ENCODE results near the gene PPFIA3.

DNA sequence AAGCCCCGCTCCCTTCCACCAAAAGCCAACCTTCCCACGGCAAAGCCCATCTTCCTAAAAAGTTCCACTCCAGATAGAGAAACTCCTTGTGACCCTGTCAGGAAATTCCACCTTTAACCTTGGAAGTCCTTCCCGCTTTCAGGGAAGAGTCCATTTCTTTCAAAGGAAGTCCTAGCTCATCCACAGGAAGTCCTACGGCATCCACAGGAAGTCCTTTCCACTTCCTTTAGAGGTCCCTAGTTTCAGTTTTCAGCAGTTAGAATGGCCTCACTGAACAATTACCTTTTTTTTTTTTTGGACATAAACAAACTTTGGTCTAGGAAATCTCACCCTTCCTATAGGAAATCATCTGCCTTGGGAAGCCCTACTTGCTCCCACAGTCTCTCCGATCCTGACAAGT is 69.9 kb downstream of the PPFIA3 start:
- TF ChIP-seq, protein P1, sequence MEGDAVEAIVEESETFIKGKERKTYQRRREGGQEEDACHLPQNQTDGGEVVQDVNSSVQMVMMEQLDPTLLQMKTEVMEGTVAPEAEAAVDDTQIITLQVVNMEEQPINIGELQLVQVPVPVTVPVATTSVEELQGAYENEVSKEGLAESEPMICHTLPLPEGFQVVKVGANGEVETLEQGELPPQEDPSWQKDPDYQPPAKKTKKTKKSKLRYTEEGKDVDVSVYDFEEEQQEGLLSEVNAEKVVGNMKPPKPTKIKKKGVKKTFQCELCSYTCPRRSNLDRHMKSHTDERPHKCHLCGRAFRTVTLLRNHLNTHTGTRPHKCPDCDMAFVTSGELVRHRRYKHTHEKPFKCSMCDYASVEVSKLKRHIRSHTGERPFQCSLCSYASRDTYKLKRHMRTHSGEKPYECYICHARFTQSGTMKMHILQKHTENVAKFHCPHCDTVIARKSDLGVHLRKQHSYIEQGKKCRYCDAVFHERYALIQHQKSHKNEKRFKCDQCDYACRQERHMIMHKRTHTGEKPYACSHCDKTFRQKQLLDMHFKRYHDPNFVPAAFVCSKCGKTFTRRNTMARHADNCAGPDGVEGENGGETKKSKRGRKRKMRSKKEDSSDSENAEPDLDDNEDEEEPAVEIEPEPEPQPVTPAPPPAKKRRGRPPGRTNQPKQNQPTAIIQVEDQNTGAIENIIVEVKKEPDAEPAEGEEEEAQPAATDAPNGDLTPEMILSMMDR (conservative IDR thresholded peaks at IDR 0.05; ENCODE audit: low read depth in 2 of 2): no peak
- TF ChIP-seq EZH2 (IDR thresholded peaks at IDR 0.05; ENCODE audit: low read depth, unreplicated experiment): no peak
- TF ChIP-seq POLR2AphosphoS5 (IDR thresholded peaks at IDR 0.05; ENCODE audit: low read depth): no peak
- TF ChIP-seq STAT1 (IDR thresholded peaks at IDR 0.05; ENCODE audit: unreplicated experiment): no peak
- no peak for TF ChIP-seq EZH2phosphoT487 (IDR thresholded peaks at IDR 0.05; ENCODE audit: unreplicated experiment)
- TF ChIP-seq, protein P2, sequence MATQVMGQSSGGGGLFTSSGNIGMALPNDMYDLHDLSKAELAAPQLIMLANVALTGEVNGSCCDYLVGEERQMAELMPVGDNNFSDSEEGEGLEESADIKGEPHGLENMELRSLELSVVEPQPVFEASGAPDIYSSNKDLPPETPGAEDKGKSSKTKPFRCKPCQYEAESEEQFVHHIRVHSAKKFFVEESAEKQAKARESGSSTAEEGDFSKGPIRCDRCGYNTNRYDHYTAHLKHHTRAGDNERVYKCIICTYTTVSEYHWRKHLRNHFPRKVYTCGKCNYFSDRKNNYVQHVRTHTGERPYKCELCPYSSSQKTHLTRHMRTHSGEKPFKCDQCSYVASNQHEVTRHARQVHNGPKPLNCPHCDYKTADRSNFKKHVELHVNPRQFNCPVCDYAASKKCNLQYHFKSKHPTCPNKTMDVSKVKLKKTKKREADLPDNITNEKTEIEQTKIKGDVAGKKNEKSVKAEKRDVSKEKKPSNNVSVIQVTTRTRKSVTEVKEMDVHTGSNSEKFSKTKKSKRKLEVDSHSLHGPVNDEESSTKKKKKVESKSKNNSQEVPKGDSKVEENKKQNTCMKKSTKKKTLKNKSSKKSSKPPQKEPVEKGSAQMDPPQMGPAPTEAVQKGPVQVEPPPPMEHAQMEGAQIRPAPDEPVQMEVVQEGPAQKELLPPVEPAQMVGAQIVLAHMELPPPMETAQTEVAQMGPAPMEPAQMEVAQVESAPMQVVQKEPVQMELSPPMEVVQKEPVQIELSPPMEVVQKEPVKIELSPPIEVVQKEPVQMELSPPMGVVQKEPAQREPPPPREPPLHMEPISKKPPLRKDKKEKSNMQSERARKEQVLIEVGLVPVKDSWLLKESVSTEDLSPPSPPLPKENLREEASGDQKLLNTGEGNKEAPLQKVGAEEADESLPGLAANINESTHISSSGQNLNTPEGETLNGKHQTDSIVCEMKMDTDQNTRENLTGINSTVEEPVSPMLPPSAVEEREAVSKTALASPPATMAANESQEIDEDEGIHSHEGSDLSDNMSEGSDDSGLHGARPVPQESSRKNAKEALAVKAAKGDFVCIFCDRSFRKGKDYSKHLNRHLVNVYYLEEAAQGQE (IDR thresholded peaks at IDR 0.05; ENCODE audit: unreplicated experiment): no peak
- TF ChIP-seq ZNF114 (CRISPR knock-in tag; IDR thresholded peaks at IDR 0.05): no peak
- TF ChIP-seq, protein P3, sequence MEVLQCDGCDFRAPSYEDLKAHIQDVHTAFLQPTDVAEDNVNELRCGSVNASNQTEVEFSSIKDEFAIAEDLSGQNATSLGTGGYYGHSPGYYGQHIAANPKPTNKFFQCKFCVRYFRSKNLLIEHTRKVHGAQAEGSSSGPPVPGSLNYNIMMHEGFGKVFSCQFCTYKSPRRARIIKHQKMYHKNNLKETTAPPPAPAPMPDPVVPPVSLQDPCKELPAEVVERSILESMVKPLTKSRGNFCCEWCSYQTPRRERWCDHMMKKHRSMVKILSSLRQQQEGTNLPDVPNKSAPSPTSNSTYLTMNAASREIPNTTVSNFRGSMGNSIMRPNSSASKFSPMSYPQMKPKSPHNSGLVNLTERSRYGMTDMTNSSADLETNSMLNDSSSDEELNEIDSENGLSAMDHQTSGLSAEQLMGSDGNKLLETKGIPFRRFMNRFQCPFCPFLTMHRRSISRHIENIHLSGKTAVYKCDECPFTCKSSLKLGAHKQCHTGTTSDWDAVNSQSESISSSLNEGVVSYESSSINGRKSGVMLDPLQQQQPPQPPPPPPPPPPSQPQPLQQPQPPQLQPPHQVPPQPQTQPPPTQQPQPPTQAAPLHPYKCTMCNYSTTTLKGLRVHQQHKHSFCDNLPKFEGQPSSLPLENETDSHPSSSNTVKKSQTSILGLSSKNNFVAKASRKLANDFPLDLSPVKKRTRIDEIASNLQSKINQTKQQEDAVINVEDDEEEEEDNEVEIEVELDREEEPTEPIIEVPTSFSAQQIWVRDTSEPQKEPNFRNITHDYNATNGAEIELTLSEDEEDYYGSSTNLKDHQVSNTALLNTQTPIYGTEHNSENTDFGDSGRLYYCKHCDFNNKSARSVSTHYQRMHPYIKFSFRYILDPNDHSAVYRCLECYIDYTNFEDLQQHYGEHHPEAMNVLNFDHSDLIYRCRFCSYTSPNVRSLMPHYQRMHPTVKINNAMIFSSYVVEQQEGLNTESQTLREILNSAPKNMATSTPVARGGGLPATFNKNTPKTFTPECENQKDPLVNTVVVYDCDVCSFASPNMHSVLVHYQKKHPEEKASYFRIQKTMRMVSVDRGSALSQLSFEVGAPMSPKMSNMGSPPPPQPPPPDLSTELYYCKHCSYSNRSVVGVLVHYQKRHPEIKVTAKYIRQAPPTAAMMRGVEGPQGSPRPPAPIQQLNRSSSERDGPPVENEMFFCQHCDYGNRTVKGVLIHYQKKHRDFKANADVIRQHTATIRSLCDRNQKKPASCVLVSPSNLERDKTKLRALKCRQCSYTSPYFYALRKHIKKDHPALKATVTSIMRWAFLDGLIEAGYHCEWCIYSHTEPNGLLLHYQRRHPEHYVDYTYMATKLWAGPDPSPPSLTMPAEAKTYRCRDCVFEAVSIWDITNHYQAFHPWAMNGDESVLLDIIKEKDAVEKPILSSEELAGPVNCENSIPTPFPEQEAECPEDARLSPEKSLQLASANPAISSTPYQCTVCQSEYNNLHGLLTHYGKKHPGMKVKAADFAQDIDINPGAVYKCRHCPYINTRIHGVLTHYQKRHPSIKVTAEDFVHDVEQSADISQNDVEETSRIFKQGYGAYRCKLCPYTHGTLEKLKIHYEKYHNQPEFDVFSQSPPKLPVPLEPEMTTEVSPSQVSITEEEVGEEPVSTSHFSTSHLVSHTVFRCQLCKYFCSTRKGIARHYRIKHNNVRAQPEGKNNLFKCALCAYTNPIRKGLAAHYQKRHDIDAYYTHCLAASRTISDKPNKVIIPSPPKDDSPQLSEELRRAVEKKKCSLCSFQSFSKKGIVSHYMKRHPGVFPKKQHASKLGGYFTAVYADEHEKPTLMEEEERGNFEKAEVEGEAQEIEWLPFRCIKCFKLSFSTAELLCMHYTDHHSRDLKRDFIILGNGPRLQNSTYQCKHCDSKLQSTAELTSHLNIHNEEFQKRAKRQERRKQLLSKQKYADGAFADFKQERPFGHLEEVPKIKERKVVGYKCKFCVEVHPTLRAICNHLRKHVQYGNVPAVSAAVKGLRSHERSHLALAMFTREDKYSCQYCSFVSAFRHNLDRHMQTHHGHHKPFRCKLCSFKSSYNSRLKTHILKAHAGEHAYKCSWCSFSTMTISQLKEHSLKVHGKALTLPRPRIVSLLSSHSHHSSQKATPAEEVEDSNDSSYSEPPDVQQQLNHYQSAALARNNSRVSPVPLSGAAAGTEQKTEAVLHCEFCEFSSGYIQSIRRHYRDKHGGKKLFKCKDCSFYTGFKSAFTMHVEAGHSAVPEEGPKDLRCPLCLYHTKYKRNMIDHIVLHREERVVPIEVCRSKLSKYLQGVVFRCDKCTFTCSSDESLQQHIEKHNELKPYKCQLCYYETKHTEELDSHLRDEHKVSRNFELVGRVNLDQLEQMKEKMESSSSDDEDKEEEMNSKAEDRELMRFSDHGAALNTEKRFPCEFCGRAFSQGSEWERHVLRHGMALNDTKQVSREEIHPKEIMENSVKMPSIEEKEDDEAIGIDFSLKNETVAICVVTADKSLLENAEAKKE (CRISPR knock-in tag; IDR thresholded peaks at IDR 0.05): no peak
- TF ChIP-seq, protein P4, sequence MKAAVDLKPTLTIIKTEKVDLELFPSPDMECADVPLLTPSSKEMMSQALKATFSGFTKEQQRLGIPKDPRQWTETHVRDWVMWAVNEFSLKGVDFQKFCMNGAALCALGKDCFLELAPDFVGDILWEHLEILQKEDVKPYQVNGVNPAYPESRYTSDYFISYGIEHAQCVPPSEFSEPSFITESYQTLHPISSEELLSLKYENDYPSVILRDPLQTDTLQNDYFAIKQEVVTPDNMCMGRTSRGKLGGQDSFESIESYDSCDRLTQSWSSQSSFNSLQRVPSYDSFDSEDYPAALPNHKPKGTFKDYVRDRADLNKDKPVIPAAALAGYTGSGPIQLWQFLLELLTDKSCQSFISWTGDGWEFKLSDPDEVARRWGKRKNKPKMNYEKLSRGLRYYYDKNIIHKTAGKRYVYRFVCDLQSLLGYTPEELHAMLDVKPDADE (IDR thresholded peaks at IDR 0.05): no peak
- no peak for TF ChIP-seq JUNB (IDR thresholded peaks at IDR 0.05; ENCODE audit: unreplicated experiment)
- no peak for TF ChIP-seq CREB1 (CRISPR knock-in tag; IDR thresholded peaks at IDR 0.05; ENCODE audit: low read depth)
